Activated T-helper 1 cell treated with anti-CD3 and anti-CD28 coated beads, Interleukin-12 subunit alpha, Interleukin-12 subunit beta, Interleukin-2, Interleukin-4 antibody, amounts not matched to agents 30 ng/mL and 10 ng/mL and 1 ng/mL, durations not matched to agents 14 hours and 24 hours and 36 hours (primary cell): ENCODE data around the gene DMAC1. TPM values are rescaled to one million over a fixed set of nuclear protein-coding genes. Genes with fewer than 3 reads are reported as not detected.
A peak's percentile ranks its signal among the peaks of the same experiment; 100 is the strongest.

ENCODE experiments used
- DNase-seq: peaks from one replicate; pipeline ENCODE4 v3.0.0; 2021; ENCODE audit warnings: low spot score
- H3K27ac Mint-ChIP-seq: one replicate; pipeline ENCODE4 v1.8.0; 2021; ENCODE audit warnings: mild to moderate bottlenecking, mixed read lengths
- H3K27me3 Mint-ChIP-seq: one replicate; pipeline ENCODE4 v1.8.0; 2022; ENCODE audit warnings: mild to moderate bottlenecking, moderate library complexity, mixed read lengths; ENCODE audit not compliant: insufficient read depth
- H3K36me3 Mint-ChIP-seq: one replicate; pipeline ENCODE4 v1.8.0; 2021; ENCODE audit warnings: low read depth, mixed read lengths
- H3K4me1 Mint-ChIP-seq: one replicate; pipeline ENCODE4 v1.8.0; 2021; ENCODE audit warnings: low read depth, mixed read lengths
- H3K4me3 Mint-ChIP-seq: one replicate; pipeline ENCODE4 v1.8.0; 2021; ENCODE audit warnings: mild to moderate bottlenecking, moderate library complexity, mixed read lengths
- H3K9me3 Mint-ChIP-seq: one replicate; pipeline ENCODE4 v1.8.0; 2021; ENCODE audit warnings: mixed read lengths
- intact Hi-C: fragments of 100-400 bp; cut with micrococcal nuclease; formaldehyde crosslinking; loops from one replicate; pipeline ENCODE4 v1.15.1; 2024
- total RNA-seq: library from RNA; stranded (reverse); gene quantifications from 2 replicates; pipeline ENCODE4 v1.2.3, GENCODE V29; 2022

DMAC1 gene
- total RNA-seq, 1 donor from 2014 or later: 46.4 TPM

DNA sequence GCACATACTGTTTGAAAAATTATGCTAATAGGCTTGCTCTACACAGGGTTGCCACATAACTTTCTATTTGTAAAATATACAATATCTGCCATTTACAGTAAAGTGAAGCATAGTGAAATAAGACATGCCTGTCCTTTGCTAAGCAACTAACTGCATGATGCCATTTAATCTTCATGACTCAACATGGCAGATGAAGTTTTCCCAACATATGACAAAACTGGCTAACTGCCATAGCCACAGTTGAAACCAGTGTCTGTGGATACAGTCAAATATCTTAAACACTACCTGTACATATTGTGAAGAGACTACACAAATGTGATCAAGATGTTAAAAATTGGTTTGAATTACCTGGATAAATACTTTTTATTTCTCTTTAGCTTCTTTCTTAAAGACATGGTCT is 3.1 kb upstream of the DMAC1 start:
- Mint-ChIP-seq H3K4me1 (peaks cover 12% of the 10 kb centered on the region), H3K9me3 (no peaks in the 10 kb centered on the region), H3K27me3 (peaks cover 4% of the 10 kb centered on the region), H3K4me3 (no peak overlapping the region), H3K36me3 (peaks cover 4% of the 10 kb centered on the region), H3K27ac (no peak overlapping the region)
- no peak for DNase-seq
- intact Hi-C loops: no loop called here

DNA sequence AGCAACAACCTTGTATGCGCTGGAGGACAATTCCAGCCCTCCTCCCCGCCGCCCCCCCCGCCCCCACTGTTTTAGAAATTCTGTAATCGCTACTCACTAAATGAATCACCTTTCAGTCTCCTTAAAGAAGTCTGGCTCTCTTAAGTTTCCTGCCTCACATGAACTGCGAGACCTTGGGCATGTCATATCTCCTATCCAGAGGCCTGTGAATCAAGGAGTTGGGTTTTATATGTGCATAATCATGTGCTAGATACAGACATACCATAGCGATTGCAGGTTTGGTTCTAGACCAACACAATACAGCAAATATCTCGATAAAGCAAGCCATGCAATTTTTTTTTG is 337 bp upstream of the DMAC1 start:
- Mint-ChIP-seq H3K4me3 (peak overlapping the region; percentile 96), H3K4me1 (peaks cover 20% of the 10 kb centered on the region), H3K9me3 (no peaks in the 10 kb centered on the region), H3K27me3 (no peaks in the 10 kb centered on the region), H3K27ac (peak overlapping the region; percentile 94), H3K36me3 (peaks cover 16% of the 10 kb centered on the region)
- no peak for DNase-seq
- intact Hi-C loops: loop anchor here (1.0 to 5.0 kb wide), 3 partner anchors 44 to 268 kb away; no protein-coding TSS in a partner anchor

DNA sequence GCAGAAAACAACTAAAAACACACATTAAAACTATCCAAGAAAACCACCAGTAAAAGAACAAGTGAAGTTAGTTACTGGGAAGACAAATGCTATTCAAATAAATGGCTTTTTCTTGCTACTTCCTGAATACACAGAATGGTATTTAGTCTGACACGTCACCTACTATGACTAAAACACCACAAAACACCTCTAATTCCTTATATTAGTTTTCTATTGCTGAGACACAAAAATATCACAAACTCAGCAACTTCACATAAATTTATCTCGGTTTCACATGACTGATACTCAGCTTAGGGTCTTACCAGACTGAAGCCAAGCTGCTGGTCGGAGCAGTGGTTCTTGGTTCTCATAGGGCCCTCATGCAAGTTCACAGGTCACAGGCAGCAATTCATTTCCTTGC is 5.4 kb downstream of the DMAC1 start:
- Mint-ChIP-seq H3K27me3 (no peaks in the 10 kb centered on the region), H3K9me3 (no peaks in the 10 kb centered on the region), H3K36me3 (peaks cover 34% of the 10 kb centered on the region), H3K27ac (no peak overlapping the region), H3K4me3 (no peak overlapping the region), H3K4me1 (peaks cover 18% of the 10 kb centered on the region)
- intact Hi-C loops: no loop called here
- DNase-seq: no peak

DNA sequence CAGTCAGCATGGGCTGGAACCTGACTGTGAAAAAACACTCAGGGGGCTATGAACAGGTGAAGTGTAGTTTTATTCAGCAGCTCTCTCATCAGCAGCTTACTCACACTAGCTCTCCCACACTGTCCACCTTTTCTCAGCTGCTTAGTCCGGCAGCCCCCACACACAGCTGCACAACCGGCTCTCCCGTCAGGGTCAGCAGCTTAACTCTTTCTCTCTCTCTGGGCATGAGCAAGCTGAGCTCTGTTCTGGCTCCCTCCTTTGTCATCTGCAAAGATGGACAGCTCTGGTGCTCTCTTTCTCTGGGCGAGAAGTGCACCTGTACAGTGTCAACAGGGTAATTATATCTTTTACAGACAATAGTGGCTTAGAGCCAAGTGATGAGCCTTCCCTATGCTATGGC is 8.2 kb downstream of the DMAC1 start:
- H3K4me1 Mint-ChIP-seq: peaks cover 7% of the 10 kb centered on the region
- H3K4me3 Mint-ChIP-seq: no peak overlapping the region
- no peaks in the 10 kb centered on the region for H3K27me3 Mint-ChIP-seq
- no peak for DNase-seq
- peaks cover 26% of the 10 kb centered on the region for H3K36me3 Mint-ChIP-seq
- no peak overlapping the region for H3K27ac Mint-ChIP-seq
- intact Hi-C loops: no loop called here
- no peaks in the 10 kb centered on the region for H3K9me3 Mint-ChIP-seq

DNA sequence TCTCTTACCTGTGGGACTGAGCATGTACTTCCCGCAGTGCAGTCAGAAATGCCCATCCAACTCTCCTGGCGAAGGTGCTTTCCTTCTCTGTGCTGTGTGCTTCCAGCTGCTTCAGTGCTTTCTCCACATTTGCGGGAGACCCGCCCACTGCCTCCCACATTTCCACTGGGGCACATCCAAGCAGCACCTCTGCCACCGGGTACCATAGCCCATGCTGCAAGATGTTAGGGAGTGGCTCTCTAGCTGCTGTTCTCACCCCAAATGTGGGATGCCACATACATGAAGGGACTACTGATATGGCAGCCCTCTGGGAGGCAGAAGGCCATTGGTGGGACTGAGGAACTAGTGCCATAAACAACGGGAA is 8.8 kb downstream of the DMAC1 start:
- Mint-ChIP-seq H3K27ac (no peak overlapping the region), H3K9me3 (no peaks in the 10 kb centered on the region), H3K4me3 (no peak overlapping the region), H3K36me3 (peaks cover 20% of the 10 kb centered on the region), H3K27me3 (no peaks in the 10 kb centered on the region), H3K4me1 (peaks cover 2% of the 10 kb centered on the region)
- intact Hi-C loops: no loop called here
- no peak for DNase-seq

DNA sequence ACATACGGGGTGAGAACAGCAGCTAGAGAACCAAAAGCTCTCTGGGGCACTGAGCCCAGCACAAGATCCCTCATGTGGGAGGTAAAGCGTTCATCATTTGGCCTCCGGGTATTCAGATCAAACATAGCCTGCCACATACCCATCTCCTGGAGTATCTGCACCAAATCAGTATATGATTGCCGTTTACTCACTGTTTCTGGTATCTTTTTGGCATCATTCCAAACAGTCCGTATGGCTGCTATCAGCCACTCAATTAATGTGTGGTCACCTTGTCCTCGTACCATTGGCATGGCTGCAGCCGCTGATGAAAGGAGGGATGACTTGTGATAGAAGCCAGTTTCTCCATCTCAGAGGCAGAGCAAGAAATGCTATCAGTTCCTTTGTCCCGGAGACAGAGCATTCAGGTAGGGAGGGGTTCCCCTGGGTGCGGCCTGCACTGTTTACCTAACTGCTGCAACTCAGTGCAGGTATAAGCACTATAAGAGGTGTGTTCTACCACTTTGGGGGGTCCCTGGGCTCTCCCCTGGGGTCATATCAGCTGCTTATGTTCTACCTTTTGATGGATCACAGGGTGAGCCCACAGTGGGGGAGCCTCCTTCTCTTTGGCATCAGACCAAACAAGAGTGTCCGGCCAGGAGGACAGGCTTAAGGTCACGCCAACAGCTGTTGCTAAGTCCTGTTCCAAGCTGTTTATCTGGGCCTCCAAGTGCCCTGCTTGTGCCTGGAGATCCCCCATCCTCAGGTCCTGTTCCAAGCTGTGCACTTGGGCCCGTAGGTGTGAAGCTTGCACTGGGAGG is 9.4 kb downstream of the DMAC1 start:
- Mint-ChIP-seq H3K4me3 (no peak overlapping the region), H3K36me3 (peaks cover 18% of the 10 kb centered on the region), H3K27me3 (no peaks in the 10 kb centered on the region), H3K4me1 (peaks cover 5% of the 10 kb centered on the region), H3K27ac (no peak overlapping the region), H3K9me3 (no peaks in the 10 kb centered on the region)
- DNase-seq: no peak
- intact Hi-C loops: no loop called here

DNA sequence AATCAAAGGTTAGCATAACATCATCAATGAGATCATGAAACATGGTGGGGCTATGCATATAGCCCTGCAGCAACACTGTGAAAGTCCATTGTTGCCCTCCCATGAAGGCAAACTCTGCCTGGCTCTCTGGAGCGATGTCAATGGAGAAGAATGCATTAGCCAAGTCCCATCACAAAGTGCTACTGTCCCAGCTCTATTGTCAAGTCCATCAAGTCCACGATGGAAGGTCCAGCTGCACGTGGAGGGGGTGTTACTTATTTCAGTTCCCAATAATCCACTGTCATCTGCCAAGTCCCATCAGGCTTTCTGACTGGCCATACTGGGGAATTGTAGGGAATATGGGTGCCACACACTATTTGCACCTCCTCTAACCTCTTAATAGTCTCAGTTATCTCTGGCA is 10.8 kb downstream of the DMAC1 start:
- no peaks in the 10 kb centered on the region for H3K9me3 Mint-ChIP-seq
- H3K27me3 Mint-ChIP-seq: no peaks in the 10 kb centered on the region
- DNase-seq: no peak
- H3K4me3 Mint-ChIP-seq: no peak overlapping the region
- H3K4me1 Mint-ChIP-seq: peaks cover 11% of the 10 kb centered on the region
- H3K36me3 Mint-ChIP-seq: peaks cover 16% of the 10 kb centered on the region
- intact Hi-C loops: no loop called here
- H3K27ac Mint-ChIP-seq: no peak overlapping the region

DNA sequence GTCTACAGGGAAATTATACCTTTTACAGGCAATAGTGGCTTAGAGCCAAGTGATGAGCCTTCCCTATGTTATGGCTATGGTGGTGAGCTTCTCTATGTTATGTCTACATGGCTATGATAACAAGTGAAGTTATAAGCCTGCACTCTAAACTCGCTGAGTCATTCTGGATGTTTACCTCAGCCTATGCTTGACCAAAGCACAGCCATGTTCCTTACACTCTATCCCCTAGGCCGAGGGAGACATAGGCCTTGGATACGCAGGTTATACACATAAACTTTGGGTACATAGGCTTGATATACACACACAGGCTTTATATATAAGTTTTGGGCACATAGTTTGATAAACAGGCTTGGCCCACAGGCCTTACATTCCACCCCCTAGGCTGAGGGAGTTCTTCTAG is 13.8 kb downstream of the DMAC1 start:
- intact Hi-C loops: no loop called here
- no peak overlapping the region for H3K4me3 Mint-ChIP-seq
- H3K9me3 Mint-ChIP-seq: no peaks in the 10 kb centered on the region
- no peak for DNase-seq
- no peak overlapping the region for H3K27ac Mint-ChIP-seq
- peaks cover 11% of the 10 kb centered on the region for H3K4me1 Mint-ChIP-seq
- no peaks in the 10 kb centered on the region for H3K27me3 Mint-ChIP-seq
- H3K36me3 Mint-ChIP-seq: no peaks in the 10 kb centered on the region

DNA sequence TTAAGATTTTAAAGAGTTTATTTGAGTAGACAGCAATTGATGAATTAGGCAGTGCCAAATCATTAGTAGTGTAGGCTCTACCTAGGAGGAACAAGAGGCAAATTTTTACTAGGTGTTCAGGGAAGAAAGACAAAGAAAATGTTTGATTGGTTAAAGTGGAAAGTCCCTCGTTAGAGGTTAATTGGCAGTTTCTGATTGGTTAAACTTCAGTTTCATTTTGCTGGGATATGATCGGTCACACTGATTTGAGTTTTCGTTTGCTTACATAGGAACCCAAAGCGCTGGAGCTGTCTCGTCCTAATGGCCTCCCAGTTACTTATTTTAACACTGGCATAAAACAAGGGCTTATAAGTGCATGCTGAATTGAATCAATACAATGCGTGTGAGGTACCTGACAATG is 15.1 kb downstream of the DMAC1 start:
- peaks cover 11% of the 10 kb centered on the region for H3K4me1 Mint-ChIP-seq
- no peaks in the 10 kb centered on the region for H3K9me3 Mint-ChIP-seq
- H3K27me3 Mint-ChIP-seq: peaks cover 6% of the 10 kb centered on the region
- no peak for DNase-seq
- H3K36me3 Mint-ChIP-seq: no peaks in the 10 kb centered on the region
- no peak overlapping the region for H3K4me3 Mint-ChIP-seq
- intact Hi-C loops: no loop called here
- H3K27ac Mint-ChIP-seq: no peak overlapping the region

DNA sequence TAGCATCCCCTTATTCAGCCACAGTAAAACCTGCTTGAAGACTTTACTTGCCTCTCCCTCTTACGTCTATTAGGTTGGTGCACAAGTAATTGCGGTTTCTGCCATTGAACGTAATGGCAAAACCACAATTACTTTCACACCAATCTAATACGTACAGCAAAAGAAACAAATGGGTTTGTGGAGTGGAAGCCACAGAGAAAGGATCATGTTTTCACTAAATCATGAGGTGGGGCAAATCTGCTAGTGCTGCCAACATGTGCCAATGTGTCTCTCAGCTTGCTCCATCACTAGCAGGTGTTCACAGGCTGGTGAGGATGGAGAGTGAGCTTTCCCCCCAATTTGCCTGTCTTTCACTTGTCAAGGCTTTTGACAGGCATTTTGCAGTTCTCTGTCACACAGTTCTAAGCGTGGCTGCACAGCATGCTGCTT is 15.9 kb downstream of the DMAC1 start:
- no peaks in the 10 kb centered on the region for H3K9me3 Mint-ChIP-seq
- no peak overlapping the region for H3K4me3 Mint-ChIP-seq
- H3K27me3 Mint-ChIP-seq: peaks cover 6% of the 10 kb centered on the region
- no peaks in the 10 kb centered on the region for H3K36me3 Mint-ChIP-seq
- H3K4me1 Mint-ChIP-seq: peaks cover 11% of the 10 kb centered on the region
- no peak for DNase-seq
- H3K27ac Mint-ChIP-seq: no peak overlapping the region
- intact Hi-C loops: no loop called here

DNA sequence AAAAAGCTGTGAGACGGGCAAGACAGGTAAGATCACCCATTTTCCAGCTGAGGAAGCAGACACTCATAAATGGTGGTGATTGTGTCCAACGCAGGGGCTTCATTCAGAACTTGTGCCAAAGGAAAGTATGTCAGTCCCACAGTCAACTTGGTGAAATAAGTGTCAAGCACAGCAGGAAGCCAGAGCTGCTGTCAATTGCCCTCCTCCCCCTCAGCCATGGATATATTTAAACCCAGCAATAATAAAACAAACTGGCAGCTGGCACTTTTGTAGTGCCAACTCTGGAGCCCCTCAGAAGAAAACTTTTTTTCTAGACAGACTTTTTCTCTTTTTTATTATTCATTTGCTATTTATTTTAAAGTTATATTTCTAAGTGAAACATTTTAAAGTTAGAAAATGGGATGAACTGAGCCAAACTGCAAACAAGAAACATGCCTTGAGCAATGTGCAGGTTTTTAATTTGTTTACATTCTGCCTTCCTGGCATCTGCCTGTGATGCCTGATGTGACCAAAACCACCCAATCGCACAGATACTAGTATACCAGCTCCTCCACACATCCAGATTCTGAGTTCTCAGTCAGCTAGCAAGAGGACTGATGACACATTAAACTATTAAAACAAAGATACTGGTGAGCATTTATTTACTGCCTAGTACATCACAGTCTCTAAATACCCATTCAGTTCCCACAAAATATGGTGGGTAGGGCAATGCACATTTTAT is 17.0 kb downstream of the DMAC1 start:
- peaks cover 11% of the 10 kb centered on the region for H3K4me1 Mint-ChIP-seq
- intact Hi-C loops: no loop called here
- no peak overlapping the region for H3K4me3 Mint-ChIP-seq
- H3K27me3 Mint-ChIP-seq: peaks cover 6% of the 10 kb centered on the region
- DNase-seq: no peak
- H3K36me3 Mint-ChIP-seq: no peaks in the 10 kb centered on the region
- H3K27ac Mint-ChIP-seq: no peak overlapping the region
- no peaks in the 10 kb centered on the region for H3K9me3 Mint-ChIP-seq

DNA sequence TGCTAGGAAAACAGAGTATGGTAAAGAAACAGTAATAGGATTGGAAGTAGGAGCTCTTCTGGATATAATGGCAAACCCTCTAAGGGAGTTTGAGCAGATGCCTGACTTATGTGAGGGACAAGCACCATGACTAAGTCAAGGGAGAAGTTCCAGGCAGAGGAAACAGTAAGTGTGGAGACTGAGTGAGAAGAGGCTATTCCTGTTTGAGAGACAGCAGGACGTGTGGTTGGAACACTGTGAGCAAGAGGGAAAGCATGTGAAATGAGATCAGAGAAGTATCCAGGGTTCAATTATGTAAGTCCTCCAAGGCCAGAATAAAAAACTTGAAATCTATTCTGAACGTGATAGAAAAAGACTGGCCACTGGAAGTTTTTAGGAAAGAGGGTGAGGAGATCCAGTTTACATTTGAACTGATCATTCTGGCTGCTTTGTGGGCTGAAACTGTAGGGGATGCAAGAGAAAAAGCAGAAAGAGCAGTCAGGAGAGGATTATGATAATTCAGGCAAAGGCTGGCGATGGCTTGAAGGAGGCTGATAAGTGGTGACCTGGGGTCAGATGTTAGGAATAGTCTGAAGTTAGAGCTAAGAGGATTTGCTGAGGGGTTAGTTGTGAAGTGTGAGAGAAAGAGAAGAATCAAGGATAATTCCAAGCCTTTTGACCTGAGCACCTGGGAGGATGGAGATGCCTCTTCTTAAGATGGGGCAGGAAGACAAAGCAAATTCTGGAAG is 19.2 kb downstream of the DMAC1 start:
- no peak overlapping the region for H3K4me3 Mint-ChIP-seq
- intact Hi-C loops: no loop called here
- no peaks in the 10 kb centered on the region for H3K9me3 Mint-ChIP-seq
- no peak for DNase-seq
- no peaks in the 10 kb centered on the region for H3K36me3 Mint-ChIP-seq
- peaks cover 8% of the 10 kb centered on the region for H3K27me3 Mint-ChIP-seq
- H3K4me1 Mint-ChIP-seq: peaks cover 6% of the 10 kb centered on the region
- no peak overlapping the region for H3K27ac Mint-ChIP-seq
